GM18907 (cell line): ENCODE measurements around the gene CASKIN1.

ENCODE experiments used
- ATAC-seq: cut with Tn5 transposase; IDR thresholded peaks from one replicate; pipeline ENCODE4 v1.9.1; 2021; ENCODE audit warnings: mild to moderate bottlenecking, moderate library complexity; ENCODE audit not compliant: unreplicated experiment

Gene CASKIN1

GRCh38 chr16:2195322-2196161, 863 bp downstream of the CASKIN1 start:
- ATAC-seq, result no peak

DNA sequence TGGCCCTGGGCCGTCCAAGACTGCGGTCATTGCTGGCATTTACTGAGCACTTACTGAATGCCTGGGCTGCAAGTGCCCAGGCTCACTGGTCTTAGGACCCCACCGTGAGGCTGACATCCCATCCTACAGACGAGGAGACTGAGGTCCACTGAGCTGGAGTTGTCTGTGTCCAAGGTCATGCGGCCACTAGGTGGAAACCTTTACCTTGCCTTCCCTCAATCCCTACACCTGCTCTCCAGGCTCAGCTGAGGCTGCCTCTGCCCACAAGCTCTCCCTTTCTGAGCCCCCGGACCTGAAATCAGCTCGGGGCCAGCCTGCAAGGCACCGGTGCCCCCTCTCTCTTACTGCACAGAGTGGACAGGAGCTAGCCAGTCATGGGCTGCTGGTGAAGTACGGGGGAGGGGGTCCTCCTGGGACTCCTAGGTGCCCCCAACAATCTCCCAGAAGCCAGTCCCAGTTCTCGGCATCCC, 1.5 kb downstream of the CASKIN1 start:
- ATAC-seq, result no peak

DNA sequence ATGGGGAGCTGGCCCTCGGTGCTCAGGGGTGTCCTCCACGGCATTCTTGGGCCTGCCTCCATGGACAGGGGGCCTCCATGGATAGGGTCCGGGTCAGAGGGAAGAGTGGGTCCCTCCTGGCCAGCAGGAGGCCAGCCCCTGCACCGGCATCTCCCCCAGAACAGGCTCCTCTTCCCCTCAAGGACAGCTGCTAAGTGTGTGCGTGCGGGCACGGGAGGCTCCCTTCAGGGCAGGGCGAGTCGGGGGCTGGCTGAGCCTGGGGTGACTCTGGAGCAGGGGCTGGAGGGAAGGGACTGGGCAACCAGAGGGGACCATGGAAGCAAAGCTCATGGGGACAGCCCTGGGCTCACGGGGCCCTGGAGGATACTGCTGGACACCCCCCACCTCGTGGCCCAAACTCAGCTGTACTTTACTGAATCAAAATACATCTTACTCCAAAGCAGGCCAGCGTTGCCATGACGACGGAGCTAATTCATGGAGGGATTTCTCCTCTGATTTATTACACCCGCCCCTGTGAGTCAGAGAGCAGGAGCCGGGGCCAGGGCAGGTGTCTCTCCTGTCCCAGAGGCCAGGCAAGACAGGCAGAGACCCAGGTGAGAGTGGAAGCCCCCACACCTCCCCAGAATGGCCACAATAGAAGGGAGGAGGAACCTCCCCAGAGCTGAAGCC, 2.1 kb downstream of the CASKIN1 start:
- ATAC-seq, result no peak

- no peak for ATAC-seq
Measured at GRCh38 chr16:2191446-2191706, 5.0 kb downstream of the CASKIN1 start.

- ATAC-seq, result no peak
Measured at GRCh38 chr16:2190659-2191445, 5.6 kb downstream of the CASKIN1 start.

- ATAC-seq, result no peak
Measured at GRCh38 chr16:2190002-2190658, 6.3 kb downstream of the CASKIN1 start.

- ATAC-seq, result no peak
Measured at GRCh38 chr16:2189252-2189893, 7.0 kb downstream of the CASKIN1 start.

DNA sequence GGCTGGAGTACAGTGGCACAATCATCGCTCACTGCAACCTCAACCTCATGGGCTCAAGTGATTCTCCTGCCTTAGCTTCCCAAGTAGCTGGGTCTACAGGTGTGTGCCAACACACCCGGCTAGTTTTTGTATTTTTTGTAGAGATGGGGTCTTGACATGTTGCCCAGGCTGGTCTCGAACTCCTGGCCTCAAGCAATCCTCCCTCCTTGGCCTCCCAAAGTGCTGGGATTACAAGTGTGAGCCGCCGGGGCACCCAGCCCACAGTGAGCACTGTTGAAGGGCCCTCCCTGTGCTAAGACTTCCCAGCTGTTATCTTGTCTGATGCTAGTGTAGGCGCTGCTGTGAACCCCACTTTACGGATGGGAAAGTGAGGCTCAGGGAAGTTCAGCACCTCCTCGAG, 8.0 kb downstream of the CASKIN1 start:
- ATAC-seq, result no peak

GRCh38 chr16:2187212-2187611, 9.2 kb downstream of the CASKIN1 start:
- no peak for ATAC-seq

- ATAC-seq, result no peak
Measured at GRCh38 chr16:2186505-2186904, 9.9 kb downstream of the CASKIN1 start.

DNA sequence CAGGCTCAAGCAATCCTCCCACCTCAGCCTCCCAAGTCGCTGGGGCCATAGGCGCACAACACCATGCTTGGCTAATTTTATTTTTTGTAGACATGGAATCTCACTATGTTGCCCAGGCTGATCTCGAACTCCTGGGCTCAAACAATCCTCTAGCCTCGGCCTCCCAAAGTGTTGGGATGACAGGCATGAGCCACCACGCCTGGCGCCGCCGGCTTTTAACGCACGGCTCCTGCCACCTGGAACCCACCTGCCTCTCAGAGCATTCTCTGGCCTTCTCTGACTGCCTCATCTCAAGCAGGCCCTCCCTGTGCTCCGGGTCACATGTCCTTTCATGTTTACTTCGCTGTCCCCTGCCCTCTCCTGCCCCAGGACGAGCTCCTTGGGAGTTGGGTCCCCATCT, 10.3 kb downstream of the CASKIN1 start:
- no peak for ATAC-seq

DNA sequence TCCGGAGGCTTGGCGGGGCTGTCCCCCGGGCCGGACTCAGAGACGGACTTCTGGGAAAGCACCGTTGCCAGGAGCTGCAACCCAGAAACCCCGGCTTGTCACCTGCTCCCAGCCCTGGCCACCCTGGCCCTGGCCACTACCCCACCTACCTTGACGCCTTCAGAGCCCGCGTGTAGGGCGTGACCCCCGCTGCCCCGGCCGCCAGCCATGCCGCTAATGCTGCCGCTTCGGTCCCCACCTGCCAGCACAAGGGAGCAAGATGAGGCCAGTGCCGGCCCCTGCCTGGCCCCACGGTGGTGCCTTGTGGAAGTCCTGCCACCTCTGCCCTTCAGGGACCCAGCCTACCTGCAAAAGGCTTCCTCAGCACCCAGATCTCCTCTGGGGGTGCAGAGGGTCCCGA, 11.4 kb downstream of the CASKIN1 start:
- ATAC-seq, result no peak

- ATAC-seq, result no peak
Measured at GRCh38 chr16:2184346-2184745, 12.1 kb downstream of the CASKIN1 start.

DNA sequence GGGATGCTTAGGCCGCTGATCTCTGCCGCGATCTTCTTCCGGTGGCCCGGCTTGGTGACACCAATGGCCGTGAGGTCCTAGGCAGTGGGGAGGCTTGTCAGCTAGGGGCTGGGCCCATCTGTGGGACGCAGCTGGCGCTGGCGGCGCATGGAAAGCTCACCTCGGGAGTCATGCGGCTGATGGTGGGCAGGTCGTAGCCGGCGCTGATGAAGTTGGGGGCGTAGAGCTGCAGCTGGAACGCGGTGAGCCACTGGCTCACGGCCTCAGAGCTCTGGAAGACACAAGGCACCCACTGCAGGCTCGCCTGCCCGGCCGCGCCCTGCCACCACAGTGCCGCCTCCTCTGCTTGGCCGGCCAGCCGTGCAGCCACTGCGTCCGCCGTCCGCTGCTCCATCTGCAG, 12.7 kb downstream of the CASKIN1 start:
- no peak for ATAC-seq

- ATAC-seq, result no peak
Measured at GRCh38 chr16:2181952-2182351, 14.5 kb downstream of the CASKIN1 start.

DNA sequence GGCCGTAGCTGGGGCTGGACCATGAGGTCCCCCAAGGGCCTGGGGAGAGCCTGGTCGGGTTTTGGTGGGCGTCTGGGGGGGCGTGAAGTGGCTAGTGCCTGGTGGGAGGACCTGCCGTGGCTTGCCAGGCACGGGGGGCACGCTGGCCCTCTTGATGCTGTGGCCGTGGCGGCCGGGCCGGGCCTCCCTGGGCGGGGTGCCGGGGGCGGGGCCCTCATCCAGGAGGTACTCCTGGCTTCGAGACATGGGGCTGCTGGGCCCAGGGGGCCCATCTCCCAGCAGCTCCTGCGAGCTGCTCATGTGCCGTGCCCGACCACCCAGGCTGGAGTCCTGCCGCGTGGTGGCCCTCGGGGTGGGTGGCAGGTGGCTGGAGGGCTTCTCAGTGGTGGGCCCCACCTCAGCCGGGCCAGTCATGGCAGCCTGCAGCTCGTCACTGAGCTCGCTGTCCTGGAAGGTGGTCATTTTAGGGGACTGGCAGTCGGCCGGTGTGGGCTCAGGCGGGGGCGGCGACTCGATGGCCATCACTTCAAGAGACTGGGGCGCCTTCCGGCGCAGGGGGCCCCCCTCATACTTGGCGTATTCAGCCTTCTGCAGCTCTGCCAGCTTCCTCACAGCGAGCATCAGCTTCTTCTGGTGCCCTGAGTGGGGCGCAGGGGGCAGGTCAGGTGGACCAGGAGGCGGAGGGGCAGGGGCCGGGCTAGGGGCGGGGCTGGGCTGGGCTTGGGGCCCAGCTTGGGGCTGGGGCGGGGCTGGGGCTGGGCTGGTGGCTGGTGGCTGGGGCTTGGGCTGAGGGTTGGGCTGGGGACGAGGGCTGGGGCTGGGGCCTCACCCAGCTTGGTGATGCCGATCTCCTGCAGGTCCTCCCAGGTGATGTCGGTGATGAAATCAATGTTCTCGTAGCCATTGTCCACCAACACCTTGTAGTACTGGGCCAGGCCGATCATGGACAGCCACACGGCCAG, 15.2 kb downstream of the CASKIN1 start:
- ATAC-seq, result no peak

DNA sequence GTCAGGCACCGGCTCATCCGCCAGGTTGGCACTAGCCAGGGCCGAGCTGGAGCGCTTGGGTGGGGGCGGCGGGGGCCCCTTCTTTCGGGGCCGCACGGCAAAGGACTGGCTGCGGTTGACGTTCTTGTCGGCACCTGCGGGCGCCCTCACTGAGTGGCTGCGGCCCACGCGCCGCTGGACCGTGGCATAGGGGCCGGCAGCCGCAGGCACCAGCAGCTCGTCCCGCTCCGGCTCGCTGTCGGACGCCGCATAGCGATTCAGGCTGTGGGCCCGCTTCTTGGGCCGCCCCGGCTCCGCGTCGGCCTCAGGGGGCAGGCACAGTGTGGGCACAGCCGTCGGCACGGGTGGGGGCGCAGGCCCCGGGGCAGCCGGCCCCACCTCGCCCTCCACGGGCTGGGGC, 15.9 kb downstream of the CASKIN1 start:
- no peak for ATAC-seq

- no peak for ATAC-seq
Measured at GRCh38 chr16:2179576-2179975, 16.8 kb downstream of the CASKIN1 start.

DNA sequence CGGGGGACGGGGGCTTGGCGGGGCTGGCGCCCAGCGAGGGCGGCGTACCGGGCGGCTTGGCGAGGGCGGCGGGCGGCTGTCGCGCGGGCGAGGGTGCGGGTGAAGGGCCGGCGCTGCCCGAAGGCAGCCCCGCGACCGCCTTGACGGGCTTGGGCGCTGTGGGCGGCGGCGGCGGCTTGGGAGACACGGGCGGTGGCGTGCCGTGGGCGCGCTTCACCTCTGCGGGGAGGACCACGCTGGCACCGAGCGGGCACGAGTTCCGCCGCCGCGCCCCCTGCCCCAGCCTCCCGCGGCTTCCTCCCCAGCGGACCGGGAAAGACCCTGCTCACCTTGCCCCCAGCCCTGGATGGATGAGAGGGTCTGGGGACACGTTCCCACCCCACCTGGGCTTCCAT, 17.3 kb downstream of the CASKIN1 start:
- ATAC-seq, result no peak
